H9 (cell line): ENCODE measurements around the gene CNTN3. TPM values are rescaled to one million over a fixed set of nuclear protein-coding genes. Genes with fewer than 3 reads are reported as not detected.
A peak's percentile ranks its signal among the peaks of the same experiment; 100 is the strongest.

Experiments
- DNase-seq: peaks from one replicate; pipeline ENCODE4 v3.0.0-alpha.2; 2017
- H2AFZ ChIP-seq: one replicate; pipeline ENCODE4 v1.6.1; 2013; ENCODE audit warnings: mild to moderate bottlenecking, low read length, control low read depth, moderate library complexity
- H2AK5ac ChIP-seq: 2 replicates; pipeline ENCODE4 v1.6.1; 2013; ENCODE audit warnings: low read length, control low read depth, mixed read lengths; ENCODE audit not compliant: insufficient read length
- H2BK120ac ChIP-seq: one replicate; pipeline ENCODE4 v1.6.1; 2013; ENCODE audit warnings: low read depth, mild to moderate bottlenecking, low read length, control low read depth, inconsistent platforms; ENCODE audit not compliant: poor library complexity, severe bottlenecking
- H2BK12ac ChIP-seq: 2 replicates; pipeline ENCODE4 v1.6.1; 2013; ENCODE audit warnings: low read length, control low read depth, mixed read lengths, low read depth; ENCODE audit not compliant: insufficient read length
- H2BK15ac ChIP-seq: 2 replicates; pipeline ENCODE4 v1.6.1; 2013; ENCODE audit warnings: low read depth, low read length, control low read depth
- H2BK20ac ChIP-seq: one replicate; pipeline ENCODE4 v1.6.1; 2013; ENCODE audit warnings: low read depth, mild to moderate bottlenecking, low read length, control low read depth, inconsistent platforms; ENCODE audit not compliant: poor library complexity, severe bottlenecking
- H2BK5ac ChIP-seq: 2 replicates; pipeline ENCODE4 v1.6.1; 2013; ENCODE audit warnings: low read length, control low read depth, mixed read lengths; ENCODE audit not compliant: insufficient read length
- H3K14ac ChIP-seq: 2 replicates; pipeline ENCODE4 v1.6.1; 2013; ENCODE audit warnings: low read length, control low read depth; ENCODE audit not compliant: insufficient read depth
- H3K18ac ChIP-seq: 2 replicates; pipeline ENCODE4 v1.6.1; 2013; ENCODE audit warnings: low read depth, mild to moderate bottlenecking, mixed read lengths, low read length, control low read depth; ENCODE audit not compliant: insufficient read length
- H3K23ac ChIP-seq: 2 replicates; pipeline ENCODE4 v1.6.1; 2013; ENCODE audit warnings: low read length, control low read depth, mixed read lengths, low read depth; ENCODE audit not compliant: insufficient read length
- H3K23me2 ChIP-seq: 2 replicates; pipeline ENCODE4 v1.6.1; 2013; ENCODE audit warnings: low read depth, mild to moderate bottlenecking, mixed read lengths, low read length, control low read depth; ENCODE audit not compliant: insufficient read length, poor library complexity, severe bottlenecking
- H3K27ac ChIP-seq: 2 replicates; pipeline ENCODE4 v1.5.1; 2013; ENCODE audit warnings: low read length, control low read depth, mixed read lengths, low read depth; ENCODE audit not compliant: insufficient read length
- H3K27me3 ChIP-seq: 2 replicates; pipeline ENCODE4 v1.6.1; 2013; ENCODE audit warnings: low read length, control low read depth, inconsistent platforms; ENCODE audit not compliant: insufficient read depth
- H3K4ac ChIP-seq: 2 replicates; pipeline ENCODE4 v1.6.1; 2013; ENCODE audit warnings: low read depth, mild to moderate bottlenecking, control low read depth, inconsistent platforms, low read length, moderate library complexity
- H3K4me1 ChIP-seq: 2 replicates; pipeline ENCODE4 v1.6.1; 2013; ENCODE audit warnings: low read length, control low read depth, inconsistent platforms; ENCODE audit not compliant: insufficient read depth
- H3K4me2 ChIP-seq: 2 replicates; pipeline ENCODE4 v1.6.1; 2013; ENCODE audit warnings: low read length, control low read depth, mixed read lengths; ENCODE audit not compliant: insufficient read length, insufficient read depth
- H3K56ac ChIP-seq: 2 replicates; pipeline ENCODE4 v1.6.1; 2013; ENCODE audit warnings: low read depth, mild to moderate bottlenecking, mixed read lengths, low read length, control low read depth; ENCODE audit not compliant: insufficient read length
- H3K79me1 ChIP-seq: 2 replicates; pipeline ENCODE4 v1.6.1; 2013; ENCODE audit warnings: low read depth, mild to moderate bottlenecking, moderate library complexity, low read length, control low read depth, inconsistent platforms; ENCODE audit not compliant: insufficient read depth, poor library complexity, severe bottlenecking
- H3K79me2 ChIP-seq: 2 replicates; pipeline ENCODE4 v1.6.1; 2013; ENCODE audit warnings: low read length, control low read depth, inconsistent platforms; ENCODE audit not compliant: insufficient read depth
- H3K9ac ChIP-seq: 2 replicates; pipeline ENCODE4 v1.6.1; 2013; ENCODE audit warnings: low read length, control low read depth, mixed read lengths; ENCODE audit not compliant: insufficient read length; ENCODE audit errors: extremely low read depth
- H3K9me3 ChIP-seq: one replicate; pipeline ENCODE4 v1.6.1; 2013; ENCODE audit warnings: low read depth, low read length, inconsistent platforms; ENCODE audit not compliant: control insufficient read depth
- H3T11ph ChIP-seq: one replicate; pipeline ENCODE4 v1.6.1; 2013; ENCODE audit warnings: mild to moderate bottlenecking, low read length, control low read depth, inconsistent platforms
- H4K20me1 ChIP-seq: one replicate; pipeline ENCODE4 v1.6.1; 2013; ENCODE audit not compliant: control insufficient read depth, insufficient read length, insufficient read depth
- H4K5ac ChIP-seq: 2 replicates; pipeline ENCODE4 v1.6.1; 2013; ENCODE audit warnings: low read depth, mild to moderate bottlenecking, mixed read lengths, low read length, control low read depth; ENCODE audit not compliant: insufficient read length
- H4K8ac ChIP-seq: replicated peaks from 2 replicates; pipeline ENCODE4 v1.6.1; 2013; ENCODE audit warnings: low read length, control low read depth, mixed read lengths, low read depth; ENCODE audit not compliant: insufficient read length
- H4K91ac ChIP-seq: 2 replicates; pipeline ENCODE4 v1.6.1; 2013; ENCODE audit warnings: low read depth, mild to moderate bottlenecking, moderate library complexity, mixed read lengths, low read length, control low read depth; ENCODE audit not compliant: insufficient read length
- H3K27ac Mint-ChIP-seq, 3 experiments: 2 replicates in 2 of 3; 3 replicates in 1 of 3; pipeline ENCODE4 v1.8.0; 2020 to 2021; ENCODE audit warnings: mixed read lengths in 3 of 3, mild to moderate bottlenecking in 1 of 3, moderate library complexity in 1 of 3
- H3K27me3 Mint-ChIP-seq: 2 replicates; pipeline ENCODE4 v1.8.0; 2021; ENCODE audit warnings: low read depth, mild to moderate bottlenecking, moderate library complexity, mixed read lengths
- H3K36me3 Mint-ChIP-seq, 3 experiments: 2 replicates in 2 of 3; 3 replicates in 1 of 3; pipeline ENCODE4 v1.8.0; 2020 to 2021; ENCODE audit warnings: low read depth in 3 of 3, mixed read lengths in 3 of 3; ENCODE audit not compliant: insufficient read depth in 1 of 3
- H3K4me1 Mint-ChIP-seq, 2 experiments: 2 replicates each; pipeline ENCODE4 v1.8.0; 2020; ENCODE audit warnings: mixed read lengths in 2 of 2
- H3K4me3 Mint-ChIP-seq, 2 experiments: 2 replicates in 1 of 2; 3 replicates in 1 of 2; pipeline ENCODE4 v1.8.0; 2020 to 2021; ENCODE audit warnings: mild to moderate bottlenecking in 2 of 2, mixed read lengths in 2 of 2, moderate library complexity in 1 of 2
- H3K9me3 Mint-ChIP-seq, 2 experiments: 2 replicates in 1 of 2; 3 replicates in 1 of 2; pipeline ENCODE4 v1.8.0; 2020; ENCODE audit warnings: mild to moderate bottlenecking in 2 of 2, mixed read lengths in 2 of 2, moderate library complexity in 1 of 2
- CTCF ChIP-seq: fragments of 200-600 bp; sonication (generic); conservative IDR thresholded peaks from 3 replicates; pipeline ENCODE4 v1.8.0; 2021; ENCODE audit warnings: antibody characterized with exemption, mild to moderate bottlenecking
- WGBS: extraction: QIAGEN DNeasy Blood & Tissue Kit; methylation state at CpG from one replicate; pipeline ENCODE4 v1.1.7; 2013; ENCODE audit warnings: missing lambda C conversion rate, low lambda C conversion rate, mixed read lengths; ENCODE audit not compliant: insufficient read length; ENCODE audit errors: extremely low coverage; 5-methylcytosine and 5-hydroxymethylcytosine counted together
- total RNA-seq: library from RNA; stranded (reverse); gene quantifications from 2 replicates; pipeline ENCODE4 v1.2.1, GENCODE V29; 2021

CNTN3 gene
- total RNA-seq, 1 experiment from 2014 or later: not detected

- Histone ChIP-seq H3K27me3 (peaks cover 20% of the 10 kb centered on the region), H3K23me2 (peaks cover 6% of the 10 kb centered on the region), H2BK120ac (no peak overlapping the region), H2BK5ac (no peak overlapping the region), H3K79me2 (no peaks in the 10 kb centered on the region), H3T11ph (no peak overlapping the region), H4K20me1 (no peaks in the 10 kb centered on the region), H3K9ac (no peak overlapping the region), H2AK5ac (no peak overlapping the region), H3K14ac (no peak overlapping the region), H3K79me1 (no peaks in the 10 kb centered on the region), H2BK20ac (no peak overlapping the region), H3K4me2 (peak overlapping the region; percentile 86), H2BK15ac (no peak overlapping the region), H4K5ac (no peak overlapping the region), H3K27ac (no peak overlapping the region), H2BK12ac (no peak overlapping the region), H4K91ac (no peak overlapping the region), H2AFZ (no peak overlapping the region), H4K8ac (no peak overlapping the region), H3K56ac (no peak overlapping the region), H3K4me1 (no peaks in the 10 kb centered on the region), H3K18ac (no peak overlapping the region), H3K4ac (no peak overlapping the region), H3K9me3 (no peaks in the 10 kb centered on the region), H3K23ac (no peak overlapping the region)
- WGBS: no CpG with 5 or more reads among the region's 2 CpGs
- DNase-seq: no peak
- Mint-ChIP-seq H3K36me3 (no peaks in the 10 kb centered on the region; a peak in 1 of 7 replicates), H3K9me3 (no peaks in the 10 kb centered on the region), H3K4me1 (peaks cover 2 to 11% of the 10 kb centered on the region in 2 experiments; a peak in 3 of 4 replicates), H3K27ac (no peak overlapping the region), H3K4me3 (peak overlapping the region in 1 of 2 experiments; percentile 85; a peak in 2 of 5 replicates), H3K27me3 (peaks cover 81% of the 10 kb centered on the region)
- TF ChIP-seq CTCF: no peak
Measured at GRCh38 chr3:74613060-74613459, 1.4 kb downstream of the CNTN3 start.
